ENCODE measurements around the gene ONECUT2. TPM values are rescaled to one million over a fixed set of nuclear protein-coding genes. Genes with fewer than 3 reads are reported as not detected.
A peak's percentile ranks its signal among the peaks of the same experiment; 100 is the strongest.

The ONECUT2 gene
- total RNA-seq, 1 donor from 2014 or later = under 0.01 TPM

DNA sequence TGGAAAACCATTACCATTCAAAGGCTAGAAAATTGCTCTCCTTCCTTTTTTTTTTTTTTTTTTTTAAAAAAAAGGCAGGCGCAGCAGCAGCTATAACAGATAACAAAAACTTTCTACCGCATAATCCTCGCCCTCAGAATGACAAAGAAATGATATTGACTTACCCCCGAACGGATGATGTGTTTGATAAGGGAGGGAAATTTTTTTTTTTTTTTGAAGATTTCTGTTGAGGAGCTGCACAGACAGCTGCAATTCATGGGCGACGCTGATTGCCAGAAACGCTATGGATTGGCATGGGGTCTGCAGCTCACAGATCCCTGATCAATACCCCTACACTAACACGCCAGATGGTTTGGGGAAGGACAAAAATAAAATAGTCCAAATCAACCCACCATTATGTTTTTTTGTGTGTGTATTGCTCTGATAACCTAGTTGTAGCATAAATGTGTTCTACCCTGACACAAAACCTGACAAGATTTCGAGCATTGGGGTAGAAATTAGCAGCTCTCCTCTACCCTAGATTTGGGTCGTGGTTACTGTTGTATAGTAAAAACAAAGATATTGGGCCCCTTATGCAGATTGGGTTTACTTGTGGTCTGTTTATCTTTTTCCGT is 3.6 kb upstream of the ONECUT2 start:
- no peak for DNase-seq

DNA sequence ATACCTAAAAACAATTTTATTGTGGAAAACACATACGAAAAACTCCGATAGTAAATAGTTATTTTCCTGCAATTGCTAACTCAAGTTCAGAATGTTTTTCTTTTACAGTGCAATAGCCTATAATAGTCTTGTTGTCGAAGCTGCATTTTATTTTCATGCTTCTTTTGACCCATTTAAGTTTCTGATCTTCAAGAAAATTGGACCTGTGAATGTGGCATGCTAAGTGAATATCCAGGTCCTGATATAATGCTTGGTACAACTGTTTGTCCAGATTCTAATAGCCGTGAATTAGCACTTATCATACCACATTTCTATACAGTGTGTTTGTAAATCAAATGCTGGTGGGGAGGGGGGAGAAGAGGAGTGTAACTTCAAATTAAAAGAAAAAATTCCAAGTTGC is 3.0 kb upstream of the ONECUT2 start:
- DNase-seq = no peak

DNA sequence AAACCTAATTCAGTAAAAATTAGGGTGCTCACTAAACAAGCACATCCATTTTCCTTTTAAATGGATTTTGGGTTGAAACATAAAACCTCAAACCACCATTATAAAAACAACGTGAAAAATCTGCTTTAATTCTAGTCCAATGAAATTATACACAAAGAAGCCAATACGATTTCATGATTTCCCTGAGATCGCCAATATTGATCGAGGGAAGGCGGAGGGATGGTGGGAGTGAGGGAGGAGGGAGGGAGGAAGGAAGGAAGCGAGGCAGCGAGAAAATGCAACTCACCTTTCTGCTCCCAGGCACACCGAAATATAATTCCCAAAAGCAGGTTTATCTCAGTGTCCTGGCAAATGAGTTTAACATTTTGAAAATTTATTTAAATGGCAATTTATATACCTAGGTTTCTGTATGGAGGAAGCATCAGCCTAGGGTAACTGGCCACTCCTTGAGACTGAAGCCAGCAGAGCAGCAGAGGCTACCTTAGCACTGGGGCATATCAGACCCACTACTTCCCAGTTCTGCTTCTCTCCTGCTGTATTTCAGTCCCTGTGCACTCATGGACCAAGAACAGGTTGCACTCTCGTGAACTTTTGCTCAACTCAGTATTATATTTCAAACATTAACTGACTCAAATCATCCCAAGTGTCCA is 2.3 kb upstream of the ONECUT2 start:
- DNase-seq = no peak

DNA sequence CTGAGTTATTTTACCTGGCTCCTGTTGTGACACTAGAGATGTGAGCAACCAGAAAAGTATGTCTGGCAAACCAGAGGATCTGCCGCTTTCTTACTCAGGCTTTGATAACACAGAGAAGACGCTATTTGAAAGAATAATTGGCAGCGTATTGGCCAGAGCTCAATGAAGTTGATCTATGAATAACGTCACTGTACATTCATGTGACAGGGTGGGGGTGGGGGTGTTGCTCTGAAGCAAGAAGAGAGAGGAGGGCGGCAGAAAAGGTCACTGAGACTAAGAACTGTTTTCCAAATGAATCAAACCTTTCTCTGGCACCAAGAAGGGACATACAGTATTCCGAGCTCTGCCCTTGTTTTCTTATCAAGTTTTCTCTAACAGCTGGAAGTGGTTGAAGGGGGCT is 1.7 kb upstream of the ONECUT2 start:
- DNase-seq = no peak

DNA sequence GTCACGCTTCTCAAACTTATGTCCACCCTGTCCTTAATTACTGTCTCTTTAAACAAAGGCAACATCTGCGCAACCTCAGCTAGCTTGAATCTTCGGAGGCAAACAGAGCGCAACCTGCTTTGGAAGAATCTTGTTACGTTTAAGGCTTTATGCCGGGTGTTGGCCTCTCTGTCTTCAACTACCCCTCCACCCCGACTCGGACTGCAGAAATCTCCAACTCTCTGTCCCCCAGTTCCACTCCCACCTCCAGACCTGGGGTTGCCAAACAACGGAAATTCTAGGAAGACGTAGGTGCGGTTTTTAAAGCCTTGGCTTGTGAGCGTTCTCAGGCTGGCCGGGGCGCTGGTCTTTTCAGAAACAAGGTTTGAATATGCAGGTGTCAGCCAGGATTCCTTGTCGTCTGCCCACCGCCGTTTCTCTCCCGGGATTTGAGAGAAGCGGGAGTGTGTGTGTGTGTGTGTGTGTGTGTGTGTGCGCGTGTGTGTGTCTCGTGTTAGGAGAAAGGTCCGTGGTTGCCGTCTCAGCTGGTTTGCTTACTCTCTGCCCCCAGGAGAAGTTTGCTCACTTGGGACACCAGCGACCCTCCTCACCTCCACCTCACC is 1.1 kb upstream of the ONECUT2 start:
- DNase-seq = no peak

DNA sequence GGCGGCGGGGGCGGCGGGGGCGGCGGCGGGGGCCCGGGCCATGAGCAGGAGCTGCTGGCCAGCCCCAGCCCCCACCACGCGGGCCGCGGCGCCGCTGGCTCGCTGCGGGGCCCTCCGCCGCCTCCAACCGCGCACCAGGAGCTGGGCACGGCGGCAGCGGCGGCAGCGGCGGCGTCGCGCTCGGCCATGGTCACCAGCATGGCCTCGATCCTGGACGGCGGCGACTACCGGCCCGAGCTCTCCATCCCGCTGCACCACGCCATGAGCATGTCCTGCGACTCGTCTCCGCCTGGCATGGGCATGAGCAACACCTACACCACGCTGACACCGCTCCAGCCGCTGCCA is 644 bp downstream of the ONECUT2 start:
- no peak for DNase-seq

DNA sequence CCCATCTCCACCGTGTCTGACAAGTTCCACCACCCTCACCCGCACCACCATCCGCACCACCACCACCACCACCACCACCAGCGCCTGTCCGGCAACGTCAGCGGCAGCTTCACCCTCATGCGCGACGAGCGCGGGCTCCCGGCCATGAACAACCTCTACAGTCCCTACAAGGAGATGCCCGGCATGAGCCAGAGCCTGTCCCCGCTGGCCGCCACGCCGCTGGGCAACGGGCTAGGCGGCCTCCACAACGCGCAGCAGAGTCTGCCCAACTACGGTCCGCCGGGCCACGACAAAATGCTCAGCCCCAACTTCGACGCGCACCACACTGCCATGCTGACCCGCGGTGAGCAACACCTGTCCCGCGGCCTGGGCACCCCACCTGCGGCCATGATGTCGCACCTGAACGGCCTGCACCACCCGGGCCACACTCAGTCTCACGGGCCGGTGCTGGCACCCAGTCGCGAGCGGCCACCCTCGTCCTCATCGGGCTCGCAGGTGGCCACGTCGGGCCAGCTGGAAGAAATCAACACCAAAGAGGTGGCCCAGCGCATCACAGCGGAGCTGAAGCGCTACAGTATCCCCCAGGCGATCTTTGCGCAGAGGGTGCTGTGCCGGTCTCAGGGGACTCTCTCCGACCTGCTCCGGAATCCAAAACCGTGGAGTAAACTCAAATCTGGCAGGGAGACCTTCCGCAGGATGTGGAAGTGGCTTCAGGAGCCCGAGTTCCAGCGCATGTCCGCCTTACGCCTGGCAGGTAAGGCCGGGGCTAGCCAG is 1.2 kb downstream of the ONECUT2 start:
- DNase-seq = no peak

DNA sequence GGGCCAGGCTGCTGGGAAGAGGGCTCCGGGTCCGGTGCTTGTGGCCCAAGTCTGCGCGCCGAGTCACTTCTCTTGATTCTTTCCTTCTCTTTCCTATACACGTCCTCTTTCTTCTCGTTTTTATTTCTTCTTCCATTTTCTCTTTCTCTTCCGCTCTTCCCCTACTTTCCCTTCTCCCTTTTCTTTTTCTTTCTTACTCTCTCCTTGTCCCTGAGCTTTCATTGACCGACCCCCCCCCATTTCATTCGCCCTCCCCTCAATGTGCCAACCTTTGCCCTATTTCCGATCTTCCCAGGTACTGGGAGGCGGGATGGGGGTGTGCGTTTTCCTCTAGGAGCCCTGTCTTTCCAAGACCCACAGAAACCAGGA is 1.8 kb downstream of the ONECUT2 start:
- DNase-seq = no peak

DNA sequence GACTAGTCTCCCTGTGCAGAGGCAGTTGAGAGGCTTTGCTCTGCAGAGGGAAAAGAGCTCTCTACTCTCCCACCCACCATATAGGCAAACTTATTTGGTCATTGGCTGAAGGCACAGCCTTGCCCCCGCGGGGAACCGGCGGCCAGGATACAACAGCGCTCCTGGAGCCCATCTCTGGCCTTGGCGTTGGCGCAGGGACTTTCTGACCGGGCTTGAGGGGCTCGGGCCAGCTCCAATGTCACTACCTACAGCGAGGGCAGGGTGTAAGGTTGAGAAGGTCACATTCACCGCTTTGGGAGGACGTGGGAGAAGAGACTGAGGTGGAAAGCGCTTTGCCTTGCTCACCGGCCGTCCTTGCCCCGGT is 2.2 kb downstream of the ONECUT2 start:
- DNase-seq = no peak

DNA sequence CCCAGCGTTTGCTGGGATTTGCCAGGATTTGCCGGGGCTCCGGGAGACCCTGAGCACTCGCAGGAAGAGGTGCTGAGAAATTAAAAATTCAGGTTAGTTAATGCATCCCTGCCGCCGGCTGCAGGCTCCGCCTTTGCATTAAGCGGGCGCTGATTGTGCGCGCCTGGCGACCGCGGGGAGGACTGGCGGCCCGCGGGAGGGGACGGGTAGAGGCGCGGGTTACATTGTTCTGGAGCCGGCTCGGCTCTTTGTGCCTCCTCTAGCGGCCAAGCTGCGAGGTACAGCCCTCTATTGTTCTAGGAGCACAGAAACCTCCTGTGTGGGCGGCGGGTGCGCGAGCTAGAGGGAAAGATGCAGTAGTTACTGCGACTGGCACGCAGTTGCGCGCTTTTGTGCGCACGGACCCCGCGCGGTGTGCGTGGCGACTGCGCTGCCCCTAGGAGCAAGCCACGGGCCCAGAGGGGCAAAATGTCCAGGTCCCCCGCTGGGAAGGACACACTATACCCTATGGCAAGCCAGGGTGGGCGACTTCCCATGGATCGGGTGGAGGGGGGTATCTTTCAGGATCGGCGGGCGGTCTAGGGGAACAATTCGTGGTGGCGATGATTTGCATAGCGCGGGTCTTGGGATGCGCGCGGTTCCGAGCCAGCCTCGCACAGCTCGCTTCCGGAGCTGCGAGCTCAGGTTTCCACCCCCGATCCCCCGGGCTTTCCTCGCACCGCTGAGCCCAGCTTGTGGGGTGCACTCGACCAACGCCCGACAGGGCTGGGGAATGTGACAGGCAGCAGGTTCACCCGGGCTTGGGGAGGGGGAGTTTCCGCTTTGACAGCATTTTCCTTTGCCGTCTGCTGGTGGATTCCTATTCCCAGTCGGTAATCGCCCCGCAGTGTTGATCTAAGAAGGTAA is 2.8 kb downstream of the ONECUT2 start:
- peak; percentile 87 for DNase-seq

DNA sequence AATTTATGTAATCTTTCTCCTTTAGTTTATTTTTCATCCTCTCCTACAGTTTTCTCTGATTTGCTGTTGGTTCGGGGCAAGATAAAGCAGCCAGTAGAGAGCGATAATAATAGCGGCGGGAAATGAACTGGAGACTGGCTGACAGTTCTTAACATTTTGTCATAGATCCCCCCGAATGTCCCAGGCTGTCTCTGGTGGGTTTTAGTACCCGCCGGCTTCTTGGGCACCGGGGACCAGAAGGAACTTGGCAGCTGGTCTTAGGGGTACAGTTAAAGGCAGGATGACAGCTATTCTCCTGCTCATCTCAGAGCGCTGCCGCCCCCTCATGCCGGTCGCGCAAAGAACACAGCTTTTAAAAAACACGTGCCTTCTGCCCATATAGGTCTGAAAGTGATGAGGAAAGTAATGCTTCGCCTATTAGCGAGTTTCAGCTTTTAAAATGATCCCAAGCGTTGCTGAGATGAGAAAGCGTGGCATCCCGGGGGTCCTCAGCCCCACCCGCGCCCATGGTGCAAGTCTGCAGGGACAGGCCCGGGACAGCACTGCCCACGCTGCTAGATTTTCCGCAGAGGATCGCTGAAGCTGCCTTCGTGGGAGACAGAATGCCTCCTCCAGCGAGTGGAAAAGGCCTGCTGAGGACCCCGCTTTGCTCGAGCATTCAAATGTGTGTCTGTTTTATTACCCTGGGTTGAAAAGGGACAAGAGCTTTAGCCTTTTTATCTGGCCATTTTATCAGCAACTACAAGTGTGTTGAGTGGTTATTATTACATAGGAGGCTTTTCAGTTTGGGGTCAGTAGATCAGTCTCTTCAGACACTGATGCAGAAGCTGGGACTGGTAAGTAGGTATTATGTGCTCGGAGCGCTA is 3.8 kb downstream of the ONECUT2 start:
- DNase-seq = no peak

DNA sequence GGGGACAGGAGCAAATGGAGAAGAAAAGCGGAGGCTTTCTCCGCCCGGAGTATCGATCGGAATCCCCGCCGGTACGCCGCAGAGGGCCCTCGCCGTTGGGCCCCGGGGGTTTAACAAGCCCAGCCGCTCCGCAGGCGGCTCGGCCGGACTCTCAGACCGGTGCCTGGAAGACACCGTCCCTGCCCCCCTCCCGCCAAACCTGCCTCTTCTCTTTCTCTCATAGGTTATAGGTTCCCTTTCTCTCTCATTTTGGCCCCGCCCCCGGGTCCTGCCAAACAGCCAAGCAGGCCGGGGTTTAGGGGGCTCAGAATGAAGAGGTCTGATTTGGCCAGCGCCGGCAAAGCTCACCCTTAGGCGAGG is 4.4 kb downstream of the ONECUT2 start:
- DNase-seq = no peak

DNA sequence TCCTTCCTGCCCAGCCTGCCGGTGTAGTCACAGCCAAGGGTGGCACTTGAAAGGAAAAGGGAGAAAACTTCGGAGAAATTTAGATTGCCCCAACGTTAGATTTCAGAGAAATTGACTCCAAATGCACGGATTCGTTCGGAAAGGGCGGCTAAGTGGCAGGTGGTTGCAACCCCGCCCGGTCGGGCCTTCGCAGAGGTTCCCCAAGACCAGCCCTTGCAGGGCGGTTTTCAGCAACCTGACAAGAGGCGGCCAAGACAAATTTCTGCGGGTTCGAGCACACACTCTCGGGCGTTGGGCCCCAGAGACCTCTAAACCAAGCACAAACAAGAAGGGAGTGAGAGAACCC is 4.8 kb downstream of the ONECUT2 start:
- DNase-seq = no peak

DNA sequence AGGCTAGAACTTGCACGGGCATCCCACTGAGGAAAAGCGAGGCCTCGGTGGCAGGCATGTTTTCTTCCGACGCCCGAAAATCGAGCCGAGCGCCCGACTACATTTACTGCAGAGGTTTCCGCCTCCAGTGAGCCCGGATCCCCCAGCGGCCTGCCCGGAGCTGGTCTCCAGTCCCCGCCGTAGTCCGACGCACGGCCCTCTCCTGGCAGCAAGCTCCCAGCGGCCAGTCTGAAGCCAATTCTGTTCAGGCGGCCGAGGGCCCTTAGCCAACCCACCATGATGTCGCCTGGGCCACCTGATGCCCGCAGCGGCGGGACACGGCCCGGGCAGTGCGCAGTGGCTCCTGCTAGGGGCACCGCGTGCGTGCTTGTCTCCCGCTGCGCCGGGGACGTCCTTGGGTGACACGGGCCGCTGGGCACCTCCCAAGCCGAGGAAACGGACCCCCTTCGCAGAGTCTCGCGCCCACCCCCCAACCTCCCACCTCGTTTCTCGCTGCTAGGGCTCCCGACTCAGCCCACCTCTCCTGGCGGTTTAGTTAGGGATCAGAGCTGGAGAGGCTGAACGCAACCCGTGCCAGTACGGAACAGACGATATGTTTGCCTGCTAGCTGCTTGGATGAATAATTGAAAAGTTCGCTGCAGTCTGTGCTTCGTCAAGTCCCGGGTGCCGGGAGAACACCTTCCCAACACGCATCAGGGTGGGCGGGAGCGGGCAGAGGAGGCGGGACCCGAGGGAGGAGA is 5.3 kb downstream of the ONECUT2 start:
- no peak for DNase-seq

DNA sequence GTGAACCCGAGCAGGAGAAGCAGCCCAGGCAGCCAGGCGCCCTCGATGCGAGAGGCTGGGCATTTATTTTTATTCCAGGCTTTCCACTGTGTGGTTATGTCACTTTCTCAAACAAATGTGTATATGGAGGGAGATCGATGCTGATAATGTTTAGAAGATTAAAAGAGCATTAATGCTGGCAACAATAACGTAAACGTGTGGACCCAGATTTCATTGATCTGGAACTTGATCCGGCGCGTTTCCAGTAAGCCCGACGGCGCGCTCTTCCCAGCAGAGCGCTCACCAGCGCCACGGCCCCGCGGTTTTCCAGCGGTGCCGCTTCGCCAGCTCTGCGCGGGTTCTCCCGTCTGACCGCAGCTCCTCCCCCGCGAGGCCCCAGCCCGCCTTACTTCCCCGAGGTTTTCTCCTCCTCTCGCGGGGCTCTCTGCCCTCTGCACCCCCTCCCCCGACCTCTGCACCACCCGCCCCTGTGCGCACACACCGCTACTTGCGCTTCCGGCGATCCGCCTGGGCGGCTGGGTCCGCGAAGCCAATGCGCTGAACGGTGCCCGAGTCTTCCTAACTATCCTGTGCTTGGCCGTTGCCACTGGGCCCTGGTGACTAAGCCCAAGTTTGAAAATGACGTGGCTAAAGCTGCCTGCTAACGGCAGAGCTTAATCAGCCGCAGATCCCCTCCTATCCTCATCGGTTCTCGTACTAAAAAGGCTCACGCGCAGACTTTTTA is 6.1 kb downstream of the ONECUT2 start:
- DNase-seq = no peak

DNA sequence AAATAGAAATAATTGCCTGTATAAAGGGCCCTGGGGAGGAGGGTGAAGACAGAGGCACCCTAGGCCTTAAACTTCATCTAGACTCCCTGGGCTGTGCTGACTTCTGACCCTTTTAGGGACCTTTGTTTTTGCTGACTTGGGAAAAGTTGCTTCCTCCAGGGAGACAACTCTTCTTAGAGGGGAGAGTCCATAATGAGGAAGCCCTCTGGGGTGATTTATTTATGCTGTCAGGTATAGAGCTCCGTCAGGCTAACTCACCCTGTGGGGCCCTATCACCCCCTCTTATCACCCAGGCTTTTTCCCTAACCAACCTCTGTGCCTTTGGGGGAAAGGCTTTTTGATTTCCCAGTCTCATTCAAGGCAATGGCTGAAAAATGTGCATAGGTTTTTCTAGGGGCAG is 8.1 kb downstream of the ONECUT2 start:
- no peak for DNase-seq

DNA sequence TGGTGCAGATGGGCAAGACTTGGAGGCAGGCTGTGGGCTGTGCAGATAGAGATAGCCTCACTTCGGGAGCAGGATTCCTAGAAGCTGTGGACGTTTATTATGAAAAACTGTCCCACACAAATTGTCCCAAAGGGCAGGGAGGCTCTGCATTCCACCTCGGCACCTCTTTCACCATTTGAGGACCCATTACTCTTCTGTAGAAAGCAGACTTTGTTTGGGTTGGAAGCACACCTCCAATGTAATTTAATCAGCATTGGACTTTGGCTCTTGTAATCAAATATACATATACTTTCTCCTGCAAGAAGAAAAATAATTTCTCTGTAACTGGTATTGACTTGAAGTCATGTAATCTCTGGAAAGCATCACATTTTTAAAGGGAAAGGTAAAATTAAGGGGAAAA is 8.5 kb downstream of the ONECUT2 start:
- DNase-seq = no peak

DNA sequence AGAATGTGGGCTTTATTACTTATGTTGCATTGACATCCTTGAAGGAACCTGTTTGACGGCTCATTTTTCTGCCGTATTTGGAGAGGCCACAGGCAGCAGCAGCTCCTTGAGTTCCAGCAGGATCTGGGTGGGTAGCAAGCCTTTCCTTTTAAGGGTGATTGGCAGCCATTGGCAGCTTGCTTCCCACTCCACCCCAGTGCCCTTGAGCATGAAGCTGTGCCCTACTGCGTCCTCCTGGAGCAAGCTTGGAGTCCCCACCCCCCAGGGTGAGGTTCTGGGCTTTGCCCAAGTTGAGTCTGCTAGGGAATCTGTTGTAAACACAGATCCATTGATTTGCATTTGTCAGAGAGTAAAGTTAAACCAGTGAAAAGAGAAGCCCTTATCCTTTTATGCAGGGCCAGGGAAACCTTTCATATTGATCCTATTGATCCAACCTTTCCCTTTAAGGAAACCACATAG is 9.2 kb downstream of the ONECUT2 start:
- DNase-seq = no peak

DNA sequence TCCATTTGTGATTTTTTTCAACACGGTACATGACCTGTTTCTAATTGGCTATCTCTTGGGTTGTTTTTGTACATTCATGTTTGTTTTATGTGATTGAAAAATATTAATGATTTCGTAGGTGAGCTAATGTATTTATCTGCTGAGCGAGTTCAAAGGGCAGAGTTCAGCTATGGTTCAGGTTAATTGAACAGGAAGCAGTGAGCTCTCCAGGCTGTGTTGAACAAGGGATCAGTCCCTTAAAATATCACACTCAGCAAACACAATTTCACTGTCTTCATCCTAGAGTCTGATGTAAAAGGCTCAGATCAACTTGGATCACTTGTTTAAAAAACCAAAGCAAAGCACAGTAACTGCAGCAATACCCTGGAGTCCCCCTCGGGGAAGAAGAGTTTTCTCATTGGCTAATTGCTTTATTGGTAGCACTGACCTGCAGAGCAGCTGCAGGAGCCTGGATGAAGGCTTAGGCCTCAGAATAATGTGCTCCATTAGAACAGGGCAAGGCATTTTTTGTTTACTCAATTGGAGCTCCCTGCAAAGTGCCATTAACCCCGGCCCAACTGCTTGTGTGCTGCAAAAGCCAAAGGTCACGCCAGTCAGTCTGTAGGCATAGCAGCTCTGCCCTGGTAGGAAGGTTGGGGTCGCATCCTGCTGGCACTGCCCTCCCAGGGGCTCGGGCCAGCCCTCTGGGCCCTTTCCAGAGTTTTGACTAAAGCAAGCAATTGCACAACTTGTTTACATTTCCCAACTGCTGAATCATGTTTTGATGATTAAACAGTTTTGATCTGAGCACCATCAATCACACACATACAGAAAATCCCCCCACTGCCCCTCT is 10.5 kb downstream of the ONECUT2 start:
- no peak for DNase-seq

DNA sequence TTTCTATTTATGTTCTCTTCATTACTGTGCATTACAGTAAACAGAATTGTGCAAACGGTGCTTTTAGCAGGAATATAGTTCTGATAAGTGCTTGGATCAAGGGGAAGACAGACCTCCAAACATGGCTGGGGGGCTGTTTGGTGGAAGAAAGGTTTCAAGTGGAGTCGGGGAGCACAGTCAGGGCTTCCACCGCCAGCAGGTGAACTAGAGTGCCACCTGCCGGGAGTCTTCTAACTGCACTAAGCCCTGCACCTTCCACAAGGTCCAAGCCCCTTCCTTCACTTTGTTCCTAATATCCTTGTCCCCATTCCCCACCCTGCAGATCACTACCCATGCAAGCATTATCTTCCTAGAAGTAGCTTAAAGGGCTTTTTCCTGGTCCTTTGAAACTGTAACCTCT is 11.1 kb downstream of the ONECUT2 start:
- peak; percentile 62 for DNase-seq
